Gastroesophageal sphincter (tissue), 3 donors: ENCODE results near the gene KLC1.

Experiments used
- CTCF ChIP-seq, 4 experiments: fragments of 200-600 bp in 2 of 4; fragments of 450-650 bp in 2 of 4; sonication (generic) in 1 of 4; IDR thresholded peaks; one replicate each; pipeline ENCODE4 v1.5.1; 2017 to 2019; ENCODE audit warnings: antibody characterized with exemption in 4 of 4, mild to moderate bottlenecking in 2 of 4, moderate library complexity in 2 of 4
- EP300 ChIP-seq: sonication (generic); formaldehyde crosslinking; IDR thresholded peaks from one replicate; pipeline ENCODE4 v1.6.1; 2017; ENCODE audit warnings: antibody characterized with exemption, mild to moderate bottlenecking
- POLR2A ChIP-seq, 2 donors: fragments of 450-650 bp; IDR thresholded peaks; one replicate each; pipeline ENCODE4 v1.6.1; 2017; ENCODE audit warnings: antibody characterized with exemption in 2 of 2, mild to moderate bottlenecking in 2 of 2, moderate library complexity in 1 of 2
- POLR2AphosphoS5 ChIP-seq: sonication (generic); formaldehyde crosslinking; IDR thresholded peaks from one replicate; pipeline ENCODE4 v1.6.1; 2017; ENCODE audit warnings: antibody characterized with exemption

GRCh38 chr14:103702095-103702494, 73.1 kb downstream of the KLC1 start:
- TF ChIP-seq CTCF (IDR thresholded peaks at IDR 0.05) (no peak), EP300 (no peak), POLR2A (IDR thresholded peaks at IDR 0.05) (no peak), POLR2AphosphoS5 (no peak)
